RWPE1 (cell line): ENCODE measurements around the gene NARF.

Source experiments
- CTCF ChIA-PET: fragments of 350-600 bp; sonication (Branson Sonifier 250); formaldehyde crosslinking; extraction: SDS; loops from one replicate; lab custom pipeline; 2021; lab: Yijun Ruan, JAX
- POLR2A ChIA-PET: fragments of 400-600 bp; formaldehyde crosslinking; extraction: SDS; loops from one replicate; lab custom pipeline; 2020; ENCODE audit warnings: antibody characterized with exemption; ENCODE audit not compliant: low non-redundant PET; lab: Yijun Ruan, JAX
- DNase-seq: peaks from one replicate; pipeline ENCODE4 v3.0.0; 2012; ENCODE audit warnings: low spot score
- H3K27ac ChIP-seq: fragments of 450-650 bp; 2 replicates; pipeline ENCODE4 v1.5.1; 2017
- TF ChIP-seq, protein P1 (sequence below): fragments of 450-650 bp; conservative IDR thresholded peaks from 2 replicates; pipeline ENCODE4 v1.5.1; 2017; ENCODE audit warnings: low read depth, mild to moderate bottlenecking

NARF gene

DNA sequence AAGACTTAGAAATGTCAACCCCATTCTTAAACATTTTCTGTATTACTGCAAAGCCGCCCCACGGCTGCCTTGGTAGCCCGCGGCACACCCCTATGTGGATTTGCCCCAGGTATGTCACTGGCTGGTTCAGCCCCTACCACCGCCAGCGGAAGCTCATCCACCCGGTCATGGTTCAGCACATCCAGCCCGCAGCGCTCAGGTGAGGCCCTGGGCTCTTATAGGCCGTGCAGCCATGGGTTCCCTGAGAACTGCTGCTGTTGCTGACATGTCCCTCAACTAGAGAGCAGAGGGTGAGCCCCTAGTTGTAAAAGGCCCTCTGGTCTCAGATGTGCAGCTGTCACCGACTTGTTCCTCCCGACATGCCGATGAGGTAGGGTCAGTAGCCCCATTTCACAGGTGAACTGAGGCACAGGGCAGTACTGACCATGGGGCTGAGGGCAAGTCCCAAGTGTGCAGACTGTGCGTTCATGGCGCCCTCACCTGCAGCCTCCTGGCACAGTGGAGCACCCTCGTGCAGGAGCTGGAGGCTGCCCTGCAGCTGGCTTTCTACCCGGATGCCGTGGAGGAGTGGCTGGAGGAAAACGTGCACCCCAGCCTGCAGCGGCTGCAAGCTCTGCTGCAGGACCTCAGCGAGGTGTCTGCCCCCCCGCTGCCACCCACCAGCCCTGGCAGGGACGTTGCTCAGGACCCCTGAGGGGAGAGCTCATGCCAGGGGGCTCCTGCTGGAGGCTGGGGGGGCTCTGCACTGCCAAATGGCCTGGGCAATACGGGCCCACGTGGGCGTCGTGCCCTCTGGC, 16.7 kb upstream of the NARF start:
- ChIA-PET POLR2A (no interaction called here), CTCF (no interaction called here)
- H3K27ac ChIP-seq, result peak overlapping the region; percentile 61

DNA sequence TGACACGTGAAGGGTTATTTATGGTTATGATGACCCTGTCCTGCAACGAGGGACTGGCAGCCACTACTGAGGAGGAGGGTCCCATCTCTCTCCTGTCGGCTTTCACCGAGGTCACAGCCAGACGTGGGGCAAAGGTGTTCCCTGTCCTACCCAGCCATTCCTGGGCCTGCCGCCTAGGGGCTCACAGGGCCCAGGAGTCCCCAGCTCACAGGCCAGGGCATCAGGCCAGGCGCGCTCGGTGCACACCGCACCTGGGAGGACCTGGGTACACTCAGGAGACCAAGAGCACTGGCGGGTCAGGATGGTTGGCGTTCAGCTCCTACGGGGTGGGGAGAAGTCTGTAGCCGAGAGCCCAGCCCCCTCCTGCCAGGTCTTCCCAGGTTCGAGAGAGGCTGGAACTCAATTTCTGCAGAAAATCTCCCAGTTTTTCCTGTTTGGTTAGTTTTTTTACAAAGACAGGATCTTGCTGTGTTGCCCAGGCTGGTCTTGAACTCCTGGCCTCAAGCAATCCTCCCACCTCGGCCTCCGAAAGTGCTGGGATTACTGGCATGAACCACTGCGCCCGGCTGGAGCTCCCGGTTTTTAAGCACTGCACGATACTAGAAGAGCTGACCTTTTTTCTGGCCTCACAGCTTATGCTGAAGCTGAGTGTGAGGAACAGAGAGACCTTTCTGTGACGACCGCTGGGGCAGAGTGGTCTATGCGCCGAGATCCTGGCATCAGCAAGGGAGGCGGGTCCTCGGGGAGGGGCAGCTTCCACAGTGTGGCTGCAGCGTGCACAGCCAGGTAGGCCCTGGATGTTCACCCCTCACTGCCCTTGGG, 15.7 kb upstream of the NARF start:
- ChIA-PET POLR2A (interaction anchor here (0.6 kb wide), 1 partner anchor 51 kb away, joined by 9 read pairs; no protein-coding TSS in a partner anchor), CTCF (no interaction called here)
- TF ChIP-seq, protein P1, sequence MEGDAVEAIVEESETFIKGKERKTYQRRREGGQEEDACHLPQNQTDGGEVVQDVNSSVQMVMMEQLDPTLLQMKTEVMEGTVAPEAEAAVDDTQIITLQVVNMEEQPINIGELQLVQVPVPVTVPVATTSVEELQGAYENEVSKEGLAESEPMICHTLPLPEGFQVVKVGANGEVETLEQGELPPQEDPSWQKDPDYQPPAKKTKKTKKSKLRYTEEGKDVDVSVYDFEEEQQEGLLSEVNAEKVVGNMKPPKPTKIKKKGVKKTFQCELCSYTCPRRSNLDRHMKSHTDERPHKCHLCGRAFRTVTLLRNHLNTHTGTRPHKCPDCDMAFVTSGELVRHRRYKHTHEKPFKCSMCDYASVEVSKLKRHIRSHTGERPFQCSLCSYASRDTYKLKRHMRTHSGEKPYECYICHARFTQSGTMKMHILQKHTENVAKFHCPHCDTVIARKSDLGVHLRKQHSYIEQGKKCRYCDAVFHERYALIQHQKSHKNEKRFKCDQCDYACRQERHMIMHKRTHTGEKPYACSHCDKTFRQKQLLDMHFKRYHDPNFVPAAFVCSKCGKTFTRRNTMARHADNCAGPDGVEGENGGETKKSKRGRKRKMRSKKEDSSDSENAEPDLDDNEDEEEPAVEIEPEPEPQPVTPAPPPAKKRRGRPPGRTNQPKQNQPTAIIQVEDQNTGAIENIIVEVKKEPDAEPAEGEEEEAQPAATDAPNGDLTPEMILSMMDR, result no peak
- no peak for DNase-seq
- H3K27ac ChIP-seq, result peak overlapping the region; percentile 61

More for the DNA sequence above, 16.7 kb upstream of the NARF start:
- TF ChIP-seq, protein P1, result no peak
- DNase-seq, result no peak

DNA sequence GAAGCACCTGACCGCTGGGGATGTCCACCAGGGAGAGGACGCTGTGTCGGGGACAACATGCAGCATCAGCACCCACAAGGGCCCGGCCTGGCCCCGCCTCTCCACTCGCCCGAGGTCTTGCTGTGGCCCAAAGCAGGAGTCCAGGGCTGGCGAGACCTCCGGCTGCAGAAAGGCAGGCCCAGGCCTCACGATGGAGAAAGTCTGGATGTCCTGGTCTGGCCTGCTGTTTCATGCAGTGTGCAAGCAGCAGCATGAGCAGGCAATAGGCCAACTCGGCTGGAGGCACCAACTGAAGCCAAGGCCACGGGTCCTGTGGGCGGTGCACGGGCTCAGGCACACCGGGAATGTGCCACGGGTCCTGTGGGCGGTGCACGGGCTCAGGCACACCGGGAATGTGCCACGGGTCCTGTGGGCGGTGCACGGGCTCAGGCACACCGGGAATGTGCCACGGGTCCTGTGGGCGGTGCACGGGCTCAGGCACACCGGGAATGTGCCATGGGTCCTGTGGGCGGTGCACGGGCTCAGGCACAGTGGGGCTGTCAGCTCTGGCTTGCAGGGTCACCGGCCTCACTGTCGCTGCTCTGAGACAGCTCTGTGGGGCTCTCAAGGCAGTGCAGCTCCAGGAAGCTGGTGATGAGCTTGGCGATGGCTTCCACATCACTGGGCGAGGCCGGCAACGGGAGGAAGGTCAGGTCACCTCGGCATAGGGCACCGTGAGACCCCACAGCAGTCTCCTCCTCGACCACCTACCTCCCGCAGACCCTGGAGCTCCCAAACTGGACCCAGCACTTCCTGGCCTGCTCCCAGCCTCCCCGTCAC, 14.9 kb upstream of the NARF start:
- CTCF ChIA-PET, result no interaction called here
- POLR2A ChIA-PET, result no interaction called here
- TF ChIP-seq, protein P1, result no peak

DNA sequence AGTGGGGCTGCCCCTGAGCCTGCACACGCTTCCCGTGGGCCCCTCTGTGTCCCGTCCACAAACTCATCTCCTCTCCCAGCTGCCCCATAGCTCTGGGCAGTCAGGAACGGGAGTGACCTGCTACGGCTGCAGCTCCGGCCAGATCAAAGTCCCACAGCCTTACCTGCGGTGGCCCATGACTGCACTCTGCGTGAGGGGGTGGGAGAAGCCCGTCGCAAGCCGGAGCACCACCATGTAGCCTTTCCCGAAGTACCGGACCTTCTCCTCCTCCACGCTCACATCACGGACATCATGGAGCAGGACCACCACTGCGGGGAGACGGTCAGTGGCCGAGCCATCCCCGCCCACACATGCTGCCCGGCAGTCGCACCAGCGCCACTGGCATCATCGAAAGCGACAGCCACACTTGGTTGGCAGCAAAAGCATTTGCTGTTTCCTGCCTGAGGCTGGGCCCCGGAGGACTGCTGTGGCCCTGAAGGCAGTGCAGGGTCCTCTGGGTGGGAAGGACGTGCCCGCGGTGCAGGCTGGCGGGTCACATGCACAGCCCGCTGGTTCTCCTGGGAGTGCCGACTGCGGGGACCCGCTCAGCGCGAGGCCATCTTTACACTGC, 14.2 kb upstream of the NARF start:
- ChIA-PET CTCF (no interaction called here), POLR2A (no interaction called here)
- peak overlapping the region; percentile 61 for H3K27ac ChIP-seq
- no peak for DNase-seq
- TF ChIP-seq, protein P1, result no peak

More for the DNA sequence above, 14.9 kb upstream of the NARF start:
- no peak for DNase-seq
- H3K27ac ChIP-seq, result peak overlapping the region; percentile 61

DNA sequence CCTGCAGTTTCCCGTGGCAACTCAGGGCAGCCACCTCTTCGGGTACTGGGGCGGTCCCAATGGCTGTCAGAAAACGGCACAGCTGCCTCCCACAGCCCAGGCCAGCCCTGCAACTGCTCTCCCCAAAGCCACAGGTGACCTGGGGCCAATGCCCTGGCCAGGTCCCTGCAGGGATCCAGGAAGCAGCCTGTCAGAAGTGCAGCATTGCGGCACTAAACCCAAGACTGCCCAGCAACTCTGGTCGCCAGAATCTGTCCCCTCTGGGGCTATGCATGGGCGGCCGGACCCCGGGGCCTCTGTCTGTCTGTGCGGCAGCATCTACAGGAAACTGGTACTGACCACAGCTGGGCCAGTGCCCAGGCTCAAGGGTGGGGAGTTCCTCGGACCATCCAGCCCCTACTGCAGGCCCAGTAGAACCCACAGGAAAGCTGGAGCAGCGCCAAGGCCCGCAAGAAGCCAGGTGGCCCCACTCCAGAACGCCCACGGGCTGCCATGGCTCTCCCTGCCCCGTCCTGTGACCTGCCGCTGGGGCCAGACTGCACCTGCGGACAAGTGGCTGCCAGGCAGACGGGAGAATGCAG, 13.5 kb upstream of the NARF start:
- TF ChIP-seq, protein P1, result no peak
- DNase-seq, result no peak
- ChIA-PET CTCF (no interaction called here), POLR2A (no interaction called here)
- peak overlapping the region; percentile 61 for H3K27ac ChIP-seq
